VCaP (cell line): ENCODE results near the gene CHAC2.
"Not testable (repeated sequence)": the region's sequence is repeated elsewhere in the genome, so short reads cannot be mapped to it uniquely, and the experiment has no call there.

Experiments
- H3K27ac ChIP-seq: fragments of 450-650 bp; 2 replicates; pipeline ENCODE4 v1.5.1; 2017
- TF ChIP-seq, protein P1 (sequence below): fragments of 450-650 bp; conservative IDR thresholded peaks from 2 replicates; pipeline ENCODE4 v1.5.1; 2017; ENCODE audit warnings: mild to moderate bottlenecking, moderate library complexity

The CHAC2 gene

GRCh38 chr2:53767405-53768241 lies at the start of gene CHAC2:
CHAC2 (plus strand) TSS chr2:53767804; CDS start chr2:53767887, 83 bp downstream.
- peak within 1 kb of the TSS; percentile 80 for H3K27ac ChIP-seq
- TF ChIP-seq, protein P1, sequence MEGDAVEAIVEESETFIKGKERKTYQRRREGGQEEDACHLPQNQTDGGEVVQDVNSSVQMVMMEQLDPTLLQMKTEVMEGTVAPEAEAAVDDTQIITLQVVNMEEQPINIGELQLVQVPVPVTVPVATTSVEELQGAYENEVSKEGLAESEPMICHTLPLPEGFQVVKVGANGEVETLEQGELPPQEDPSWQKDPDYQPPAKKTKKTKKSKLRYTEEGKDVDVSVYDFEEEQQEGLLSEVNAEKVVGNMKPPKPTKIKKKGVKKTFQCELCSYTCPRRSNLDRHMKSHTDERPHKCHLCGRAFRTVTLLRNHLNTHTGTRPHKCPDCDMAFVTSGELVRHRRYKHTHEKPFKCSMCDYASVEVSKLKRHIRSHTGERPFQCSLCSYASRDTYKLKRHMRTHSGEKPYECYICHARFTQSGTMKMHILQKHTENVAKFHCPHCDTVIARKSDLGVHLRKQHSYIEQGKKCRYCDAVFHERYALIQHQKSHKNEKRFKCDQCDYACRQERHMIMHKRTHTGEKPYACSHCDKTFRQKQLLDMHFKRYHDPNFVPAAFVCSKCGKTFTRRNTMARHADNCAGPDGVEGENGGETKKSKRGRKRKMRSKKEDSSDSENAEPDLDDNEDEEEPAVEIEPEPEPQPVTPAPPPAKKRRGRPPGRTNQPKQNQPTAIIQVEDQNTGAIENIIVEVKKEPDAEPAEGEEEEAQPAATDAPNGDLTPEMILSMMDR = peak; percentile 25; the same call in 1 of the 2 replicates

DNA sequence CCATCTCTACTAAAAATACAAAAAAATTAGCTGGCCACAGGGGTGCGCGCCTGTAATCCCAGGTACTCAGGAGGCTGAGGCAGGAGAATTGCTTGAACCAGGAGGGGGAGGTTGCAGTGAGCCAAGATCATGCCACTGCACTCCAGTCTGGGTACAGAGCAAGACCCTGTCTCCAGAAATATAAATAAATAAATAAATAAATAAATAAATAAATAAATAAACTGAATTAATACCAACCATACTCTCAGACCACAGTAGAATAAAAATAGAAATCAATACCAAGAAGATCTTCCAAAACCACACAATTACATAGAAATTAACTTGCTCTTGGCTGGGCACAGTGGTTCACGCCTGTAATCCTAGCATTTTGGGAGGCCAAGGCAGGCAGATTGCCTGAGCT lies 46.7 kb upstream of the CHAC2 start:
- not testable (repeated sequence) for H3K27ac ChIP-seq

DNA sequence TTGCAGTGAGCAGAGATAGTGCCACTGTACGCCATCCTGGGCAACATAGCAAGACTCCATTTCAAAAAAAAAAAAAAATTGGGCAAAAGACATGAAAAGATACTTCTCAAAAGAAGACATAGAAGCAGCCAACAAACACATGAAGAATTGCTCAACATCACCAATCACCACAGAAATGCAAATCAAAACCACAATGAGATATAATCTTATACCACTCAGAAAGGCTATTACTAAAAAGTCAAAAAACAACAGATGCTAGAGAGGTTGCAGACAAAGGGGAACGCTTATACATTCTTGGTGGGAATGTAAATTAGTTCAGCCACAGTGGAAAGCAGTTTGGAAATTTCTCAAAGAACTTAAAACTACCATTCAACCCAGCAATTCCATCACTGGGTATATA lies 43.1 kb upstream of the CHAC2 start:
- TF ChIP-seq, protein P1 = no peak
- H3K27ac ChIP-seq = no peak overlapping the region

GRCh38 chr2:53725662-53726061 lies 41.9 kb upstream of the CHAC2 start:
- H3K27ac ChIP-seq = no peak overlapping the region
- TF ChIP-seq, protein P1 = no peak

DNA sequence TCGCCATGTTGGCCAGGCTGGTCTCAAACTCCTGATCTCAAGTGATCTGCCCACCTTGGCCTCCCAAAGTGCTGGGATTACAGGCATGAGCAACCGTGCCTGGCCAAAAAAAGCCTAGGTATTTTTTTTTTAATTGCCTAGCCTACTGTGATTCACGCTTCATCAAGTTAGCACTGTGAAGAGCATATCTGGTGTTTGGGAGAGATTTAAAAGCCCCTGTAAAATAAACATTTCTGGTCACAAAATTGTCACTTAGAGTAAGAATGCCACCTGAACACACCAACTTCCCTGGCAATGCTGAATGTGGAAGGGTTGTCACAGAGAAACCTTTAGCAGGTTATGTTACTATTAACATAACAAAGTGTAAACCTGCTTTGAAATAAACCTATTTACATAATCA lies 39.7 kb upstream of the CHAC2 start:
- no peak overlapping the region for H3K27ac ChIP-seq
- TF ChIP-seq, protein P1 = no peak

DNA sequence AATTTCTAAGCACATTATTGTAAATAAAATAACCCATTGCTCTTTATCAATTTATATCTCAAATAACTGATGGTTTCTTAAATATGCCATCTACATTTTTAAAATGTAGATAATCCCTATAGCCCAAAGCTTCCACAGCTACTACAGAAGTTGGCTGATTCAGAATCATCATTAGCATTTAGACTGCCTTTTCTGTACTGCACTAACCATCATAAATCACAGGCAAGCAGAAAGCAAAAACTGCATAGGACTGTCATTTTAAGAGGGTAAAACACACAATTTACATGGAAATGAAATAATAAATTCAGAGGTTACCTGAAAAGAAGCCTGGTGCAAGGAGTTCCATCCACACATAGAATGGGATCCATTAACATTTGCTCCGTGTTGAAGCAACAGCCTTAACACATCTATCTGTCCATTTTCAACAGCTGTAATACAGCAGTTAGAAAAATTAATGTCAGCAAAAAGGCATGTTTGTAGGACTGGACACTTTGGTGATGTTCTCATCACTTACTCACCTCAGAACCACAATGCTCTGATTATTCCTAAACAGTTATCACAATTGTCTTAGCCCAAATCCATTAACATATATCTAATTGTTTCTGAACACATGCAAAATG lies 38.4 kb upstream of the CHAC2 start:
- TF ChIP-seq, protein P1 = no peak
- H3K27ac ChIP-seq = no peak overlapping the region

GRCh38 chr2:53737091-53737490 lies 30.5 kb upstream of the CHAC2 start:
- TF ChIP-seq, protein P1 = no peak
- no peak overlapping the region for H3K27ac ChIP-seq

- TF ChIP-seq, protein P1 = no peak
- no peak overlapping the region for H3K27ac ChIP-seq
Measured at GRCh38 chr2:53739032-53739431, 28.6 kb upstream of the CHAC2 start.
